Endothelial cell of umbilical vein (primary cell): Measurements from ENCODE around the gene ACTN1. TPM values are rescaled to one million over a fixed set of nuclear protein-coding genes. Genes with fewer than 3 reads are reported as not detected.

Experiments
- BruUV-seq: library from RNA; stranded (reverse); fragments of 400-500 nt; replicated peaks from 2 replicates; lab custom pipeline; 2021; lab: Mats Ljungman, UMichigan
- CTCF ChIA-PET: fragments of 300-600, 350-600 bp; sonication (Branson Sonifier 250); formaldehyde crosslinking; loops from one replicate; lab custom pipeline; 2021; ENCODE audit warnings: antibody characterized with exemption, inconsistent platforms; lab: Charles Lee
- POLR2A ChIA-PET: fragments of 300-600, 350-600 bp; sonication (Branson Sonifier 250); formaldehyde crosslinking; loops from one replicate; lab custom pipeline; 2021; ENCODE audit warnings: antibody characterized with exemption, inconsistent platforms; lab: Charles Lee
- DNase-seq: peaks from one replicate; pipeline ENCODE4 v3.0.0-alpha.2; 2011; ENCODE audit warnings: low read depth, low spot score
- FAIRE-seq: peaks from 2 replicates; lab custom pipeline; 2011; peaks lifted over from hg19 to GRCh38; lab: Jason Lieb, UNC
- H2AFZ ChIP-seq: 2 replicates; pipeline ENCODE4 v1.6.0; 2012; ENCODE audit warnings: low read depth, low read length, control low read depth, inconsistent platforms
- H3K27ac ChIP-seq: 2 replicates; pipeline ENCODE4 v1.5.1; 2011; ENCODE audit warnings: low read depth, mild to moderate bottlenecking, control low read depth, low read length, moderate library complexity; ENCODE audit not compliant: insufficient read depth
- H3K27me3 ChIP-seq, 2 experiments: 2 replicates each; pipeline versions ENCODE4 v1.6.0 to v1.6.1; 2011; ENCODE audit warnings: low read length in 2 of 2, mixed read lengths in 1 of 2; ENCODE audit not compliant: control insufficient read depth in 2 of 2, insufficient read depth in 2 of 2
- H3K36me3 ChIP-seq, 2 experiments: 2 replicates in 1 of 2; 3 replicates in 1 of 2; pipeline ENCODE4 v1.5.1; 2011; ENCODE audit warnings: low read length in 2 of 2, mild to moderate bottlenecking in 1 of 2, moderate library complexity in 1 of 2; ENCODE audit not compliant: control insufficient read depth in 2 of 2, insufficient read depth in 2 of 2; ENCODE audit errors: extremely low read depth in 1 of 2
- H3K4me1 ChIP-seq: 3 replicates; pipeline ENCODE4 v1.5.1; 2011; ENCODE audit warnings: mild to moderate bottlenecking, low read length; ENCODE audit not compliant: control insufficient read depth, insufficient read depth; ENCODE audit errors: extremely low read depth
- H3K4me2 ChIP-seq: 2 replicates; pipeline ENCODE4 v1.6.1; 2011; ENCODE audit warnings: low read length, control low read depth, mixed read lengths; ENCODE audit not compliant: insufficient read depth
- H3K4me3 ChIP-seq, 3 experiments: fragments of 200-600 bp in 1 of 3; sonication (generic), shearing (Covaris generic) in 1 of 3; replicated peaks in 1 of 3; 2 replicates each; pipeline ENCODE4 v1.5.1; 2011 to 2016; ENCODE audit warnings: control low read depth in 3 of 3, low read length in 3 of 3, mild to moderate bottlenecking in 2 of 3, inconsistent platforms in 1 of 3, low read depth in 1 of 3, moderate library complexity in 1 of 3; ENCODE audit not compliant: insufficient read depth in 1 of 3
- H3K79me2 ChIP-seq: 2 replicates; pipeline ENCODE4 v1.6.0; 2012; ENCODE audit warnings: low read length, inconsistent platforms; ENCODE audit not compliant: control insufficient read depth, insufficient read depth
- H3K9ac ChIP-seq: replicated peaks from 2 replicates; pipeline ENCODE3; 2011; ENCODE audit warnings: low read length, control low read depth; ENCODE audit not compliant: insufficient read depth; ENCODE audit errors: extremely low read depth
- H3K9me1 ChIP-seq: replicated peaks from 3 replicates; pipeline ENCODE4 v1.6.0; 2011; ENCODE audit warnings: mild to moderate bottlenecking, low read length; ENCODE audit not compliant: control insufficient read depth, insufficient read depth; ENCODE audit errors: extremely low read depth
- H3K9me3 ChIP-seq: replicated peaks from 2 replicates; pipeline ENCODE4 v1.5.1; 2012; ENCODE audit warnings: low read length, inconsistent platforms; ENCODE audit not compliant: control insufficient read depth, insufficient read depth
- H4K20me1 ChIP-seq: replicated peaks from 2 replicates; pipeline ENCODE3; 2011; ENCODE audit warnings: mild to moderate bottlenecking, low read length; ENCODE audit not compliant: control insufficient read depth, insufficient read depth; ENCODE audit errors: extremely low read depth
- FOS ChIP-seq: IDR thresholded peaks from 2 replicates; pipeline ENCODE4 v1.6.1; 2011; ENCODE audit warnings: mild to moderate bottlenecking, low read length, moderate library complexity, borderline replicate concordance; ENCODE audit not compliant: insufficient read depth
- GATA2 ChIP-seq: IDR thresholded peaks from 2 replicates; pipeline ENCODE4 v1.7.0; 2011; ENCODE audit warnings: low read depth, mild to moderate bottlenecking, moderate library complexity, mixed read lengths, low read length; ENCODE audit not compliant: insufficient read length, insufficient read depth
- JUN ChIP-seq: IDR thresholded peaks from 2 replicates; pipeline ENCODE4 v1.6.1; 2011; ENCODE audit warnings: borderline replicate concordance, low read depth; ENCODE audit not compliant: insufficient read length, insufficient read depth
- MYC ChIP-seq: IDR thresholded peaks from one replicate; pipeline ENCODE4 v1.6.1; 2011; ENCODE audit warnings: mild to moderate bottlenecking, low read depth, low read length
- POLR2AphosphoS5 ChIP-seq: IDR thresholded peaks from 2 replicates; pipeline ENCODE4 v1.6.1; 2012; ENCODE audit warnings: low read depth, mild to moderate bottlenecking, control low read depth, low read length, moderate library complexity; ENCODE audit not compliant: insufficient read depth
- dilution Hi-C: fragments of 300-500 bp; cut with MboI; formaldehyde crosslinking; loops from one replicate; pipeline ENCODE4 v1.15.0; 2019; ENCODE audit warnings: low sequenced_read_pairs; ENCODE audit not compliant: extremely low pct_ligation_motif_present
- intact Hi-C: fragments of 100-400 bp; cut with micrococcal nuclease; formaldehyde crosslinking; loops from one replicate; pipeline ENCODE4 v1.10.0; 2022
- polyA plus RNA-seq, 4 experiments: library from polyadenylated mRNA; depleted of rRNA in 3 of 4; stranded (reverse) in 3 of 4; unstranded in 1 of 4; fragments of >200 nt; gene quantifications; 2 replicates each; pipeline versions ENCODE4 v1.2.1 to v1.2.3, GENCODE V29; 2011 to 2012; ENCODE audit warnings: missing spikeins in 1 of 4
- total RNA-seq: library from RNA; stranded (reverse); gene quantifications from 2 replicates; pipeline ENCODE4 v1.2.3, GENCODE V29; 2021
- TF ChIP-seq, protein P1 (sequence below), 2 donors: IDR thresholded peaks; 1 replicate in 1 of 2; 2 replicates in 1 of 2; pipeline ENCODE4 v1.5.1; 2011; ENCODE audit warnings: low read length in 2 of 2, mild to moderate bottlenecking in 2 of 2, moderate library complexity in 2 of 2, control low read depth in 1 of 2, inconsistent platforms in 1 of 2, low read depth in 1 of 2; ENCODE audit not compliant: insufficient read depth in 1 of 2; ENCODE audit errors: extremely low read depth in 1 of 2
- TF ChIP-seq, protein P2 (sequence below): IDR thresholded peaks from 2 replicates; pipeline ENCODE4 v1.6.1; 2011; ENCODE audit not compliant: insufficient read depth, insufficient read length

The ACTN1 gene
- total and polyA plus RNA-seq, 2 donors (not counting 3 experiments of a cell fraction or from before 2014, with no cell fraction given) = 442 to 463 TPM

DNA sequence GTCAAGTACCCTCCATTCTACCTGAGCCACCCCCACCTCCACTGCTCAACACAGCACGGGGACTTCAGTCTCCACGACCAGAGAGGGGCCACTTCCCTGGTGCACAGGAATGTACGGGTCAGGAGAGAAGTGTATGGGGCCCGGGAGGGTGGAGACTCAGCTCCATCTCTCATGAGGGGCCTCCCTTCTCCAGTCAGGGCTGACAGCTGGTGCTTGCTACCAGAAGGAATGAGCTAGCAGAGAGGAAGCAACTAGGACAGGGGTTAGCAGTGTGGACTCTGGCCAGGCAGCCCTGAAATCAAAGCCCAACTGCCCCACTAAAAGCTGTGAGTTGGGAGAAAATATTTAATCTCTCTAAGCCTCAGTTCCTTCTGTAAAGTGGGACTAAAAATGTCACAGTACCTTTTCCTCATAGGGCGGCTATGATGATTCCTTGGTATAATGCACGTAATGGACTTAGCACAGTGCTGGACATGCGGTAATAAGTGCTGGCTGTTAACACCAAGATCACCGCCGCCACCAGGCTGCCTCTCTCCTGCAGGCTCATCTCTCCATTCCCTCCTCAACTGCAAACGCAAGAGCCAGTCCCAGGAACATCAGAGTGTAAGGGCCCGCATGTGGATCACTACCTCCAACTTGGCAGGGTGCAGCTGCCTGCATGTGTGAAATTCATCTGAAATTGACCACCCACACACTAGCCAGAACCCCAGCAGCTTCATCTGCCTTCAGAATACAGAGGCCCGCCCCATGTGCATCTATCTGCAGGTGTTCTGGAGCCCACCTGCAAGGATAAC is 14.6 kb downstream of the ACTN1 start:
- POLR2A ChIA-PET = interaction anchor here (1.1 kb wide), 1 partner anchor 25 kb away, joined by 3 read pairs; no protein-coding TSS in a partner anchor
- no peak overlapping the region for H3K4me2 ChIP-seq
- no TSS peak for BruUV-seq
- no peak overlapping the region for H3K27ac ChIP-seq
- no peaks in the 10 kb centered on the region for H3K27me3 ChIP-seq
- peaks cover 0 to 16% of the 10 kb centered on the region in 2 experiments for H3K36me3 ChIP-seq
- dilution Hi-C loops = no loop called here
- intact Hi-C loops = no loop called here
- peaks cover 2% of the 10 kb centered on the region for H4K20me1 ChIP-seq
- DNase-seq = no peak
- peak; percentile 67 for FAIRE-seq
- no peaks in the 10 kb centered on the region for H3K9me1 ChIP-seq
- peaks cover 58% of the 10 kb centered on the region for H3K4me1 ChIP-seq
- H3K79me2 ChIP-seq = peaks cover 100% of the 10 kb centered on the region
- H2AFZ ChIP-seq = no peak overlapping the region
- H3K4me3 ChIP-seq = no peak overlapping the region
- H3K9me3 ChIP-seq = no peaks in the 10 kb centered on the region
- H3K9ac ChIP-seq = no peak overlapping the region
- TF ChIP-seq GATA2 = no peak
- no peak for TF ChIP-seq MYC
- TF ChIP-seq, protein P1, sequence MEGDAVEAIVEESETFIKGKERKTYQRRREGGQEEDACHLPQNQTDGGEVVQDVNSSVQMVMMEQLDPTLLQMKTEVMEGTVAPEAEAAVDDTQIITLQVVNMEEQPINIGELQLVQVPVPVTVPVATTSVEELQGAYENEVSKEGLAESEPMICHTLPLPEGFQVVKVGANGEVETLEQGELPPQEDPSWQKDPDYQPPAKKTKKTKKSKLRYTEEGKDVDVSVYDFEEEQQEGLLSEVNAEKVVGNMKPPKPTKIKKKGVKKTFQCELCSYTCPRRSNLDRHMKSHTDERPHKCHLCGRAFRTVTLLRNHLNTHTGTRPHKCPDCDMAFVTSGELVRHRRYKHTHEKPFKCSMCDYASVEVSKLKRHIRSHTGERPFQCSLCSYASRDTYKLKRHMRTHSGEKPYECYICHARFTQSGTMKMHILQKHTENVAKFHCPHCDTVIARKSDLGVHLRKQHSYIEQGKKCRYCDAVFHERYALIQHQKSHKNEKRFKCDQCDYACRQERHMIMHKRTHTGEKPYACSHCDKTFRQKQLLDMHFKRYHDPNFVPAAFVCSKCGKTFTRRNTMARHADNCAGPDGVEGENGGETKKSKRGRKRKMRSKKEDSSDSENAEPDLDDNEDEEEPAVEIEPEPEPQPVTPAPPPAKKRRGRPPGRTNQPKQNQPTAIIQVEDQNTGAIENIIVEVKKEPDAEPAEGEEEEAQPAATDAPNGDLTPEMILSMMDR (IDR thresholded peaks at IDR 0.05; ENCODE audit: extremely low read depth in 1 of 2, insufficient read depth in 1 of 2, low read depth in 1 of 2, low read length in 2 of 2) = no peak
- TF ChIP-seq POLR2AphosphoS5 = no peak
- TF ChIP-seq, protein P2, sequence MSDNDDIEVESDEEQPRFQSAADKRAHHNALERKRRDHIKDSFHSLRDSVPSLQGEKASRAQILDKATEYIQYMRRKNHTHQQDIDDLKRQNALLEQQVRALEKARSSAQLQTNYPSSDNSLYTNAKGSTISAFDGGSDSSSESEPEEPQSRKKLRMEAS = no peak
- no peak for TF ChIP-seq FOS
- no peak for TF ChIP-seq JUN
- CTCF ChIA-PET = interaction anchor here (1.0 to 1.4 kb wide), 4 partner anchors 23 to 143 kb away, joined by 3 to 5 read pairs (median 4); no protein-coding TSS in a partner anchor
